Stimulated activated CD8-positive, alpha-beta memory T cell treated with anti-CD3 and anti-CD28 coated beads, Interleukin-15, amount 100 ng/mL, for 24 hours (primary cell): ENCODE measurements around the gene OTUD7B.
A peak's percentile ranks its signal among the peaks of the same experiment; 100 is the strongest.
"Not testable (repeated sequence)": the region's sequence is repeated elsewhere in the genome, so short reads cannot be mapped to it uniquely, and the experiment has no call there.

Experiments
- DNase-seq: peaks from one replicate; pipeline ENCODE4 v3.0.0-alpha.2; 2020; ENCODE audit warnings: low read depth

The OTUD7B gene

DNA sequence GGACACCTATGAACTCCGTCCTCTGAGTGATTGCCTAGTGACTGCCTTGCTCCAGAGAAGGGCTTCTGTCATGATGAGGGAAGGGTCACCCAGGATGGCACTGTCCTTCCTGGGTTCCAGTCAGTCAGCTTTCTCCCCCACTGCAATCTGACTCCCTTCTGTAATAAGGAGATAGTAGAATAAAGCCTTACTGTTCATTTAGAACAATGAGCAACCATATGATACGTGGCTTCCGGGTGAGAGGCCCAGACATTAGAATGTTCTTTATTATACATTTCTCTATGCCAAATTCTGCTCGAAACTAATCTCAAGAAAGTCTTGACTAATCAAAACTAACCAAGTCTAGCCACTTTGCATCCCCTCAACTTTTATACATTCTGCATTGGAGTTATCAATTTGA, 65.3 kb downstream of the OTUD7B start:
- no peak for DNase-seq

DNA sequence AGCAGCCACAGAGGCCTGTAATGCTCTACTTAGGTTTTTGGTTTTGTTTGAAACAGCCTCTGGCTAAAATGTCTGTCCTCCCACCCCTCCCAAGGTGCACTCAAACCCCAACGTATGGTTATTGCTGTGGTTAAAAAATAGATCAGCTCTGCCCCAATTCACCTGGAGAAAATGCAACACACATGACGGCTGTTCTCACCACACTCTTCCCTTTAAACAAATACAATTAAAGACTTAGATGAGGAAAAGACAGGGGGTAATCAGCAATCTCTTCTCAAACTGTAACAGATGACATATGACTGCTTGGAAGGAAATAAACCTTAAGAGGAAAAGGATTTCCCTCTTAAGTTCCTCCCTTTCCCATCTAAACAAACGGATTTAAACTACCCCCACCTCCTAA, 67.6 kb downstream of the OTUD7B start:
- DNase-seq: no peak

DNA sequence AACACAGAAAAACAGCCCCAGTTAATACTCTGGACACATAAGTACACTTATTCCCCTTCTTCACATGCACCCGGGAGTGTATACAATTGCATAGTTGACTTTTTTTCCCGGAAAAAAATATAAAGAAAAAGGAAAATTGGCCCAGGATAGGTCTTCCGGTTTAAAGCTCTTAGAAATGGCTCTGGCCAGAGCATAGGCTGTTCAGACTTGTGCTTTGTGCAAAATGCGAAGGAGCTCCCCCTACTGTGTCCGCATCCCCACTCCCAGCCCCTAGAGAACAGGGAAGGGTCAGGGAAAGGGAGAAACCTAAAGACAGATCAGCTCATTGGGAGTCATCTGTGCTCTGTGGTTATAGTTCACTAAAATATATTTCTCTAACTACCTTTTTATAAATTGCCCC, 68.3 kb downstream of the OTUD7B start:
- DNase-seq: no peak

DNA sequence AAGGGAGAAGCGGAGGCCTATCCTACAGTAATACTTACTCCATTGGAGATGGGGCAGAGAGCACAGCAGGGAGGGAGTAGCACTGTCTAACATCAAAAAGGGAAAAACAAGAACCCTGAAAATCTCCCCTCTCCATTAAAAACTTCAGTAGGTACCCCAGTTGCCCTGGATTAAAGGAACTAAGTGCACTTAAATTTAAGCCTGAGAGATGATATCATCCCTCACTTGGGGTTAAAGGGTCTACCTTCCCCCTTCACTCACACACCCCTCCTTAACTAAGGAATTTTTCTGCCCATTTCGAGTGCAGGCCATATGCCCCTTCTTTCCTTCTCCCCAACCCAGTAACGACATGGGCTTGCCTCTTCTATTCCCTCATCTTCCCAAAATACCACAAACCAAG, 70.1 kb downstream of the OTUD7B start:
- no peak for DNase-seq

DNA sequence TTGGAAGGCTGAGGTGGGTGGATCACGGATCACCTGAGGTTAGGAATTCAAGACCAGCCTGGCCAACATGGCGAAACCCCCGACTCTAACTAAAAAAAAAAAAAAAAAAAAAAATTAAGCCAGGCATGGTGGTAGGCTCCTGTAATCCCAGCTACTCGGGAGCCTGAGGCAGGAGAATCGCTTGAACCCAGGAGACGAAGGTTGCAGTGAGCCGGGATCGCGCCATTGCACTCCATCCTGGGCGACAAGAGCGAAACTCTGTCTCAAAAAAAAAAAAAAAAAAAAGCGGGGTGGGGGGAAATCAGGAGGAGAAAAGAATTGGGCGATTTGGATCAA, 71.9 kb downstream of the OTUD7B start:
- not testable (repeated sequence) for DNase-seq

DNA sequence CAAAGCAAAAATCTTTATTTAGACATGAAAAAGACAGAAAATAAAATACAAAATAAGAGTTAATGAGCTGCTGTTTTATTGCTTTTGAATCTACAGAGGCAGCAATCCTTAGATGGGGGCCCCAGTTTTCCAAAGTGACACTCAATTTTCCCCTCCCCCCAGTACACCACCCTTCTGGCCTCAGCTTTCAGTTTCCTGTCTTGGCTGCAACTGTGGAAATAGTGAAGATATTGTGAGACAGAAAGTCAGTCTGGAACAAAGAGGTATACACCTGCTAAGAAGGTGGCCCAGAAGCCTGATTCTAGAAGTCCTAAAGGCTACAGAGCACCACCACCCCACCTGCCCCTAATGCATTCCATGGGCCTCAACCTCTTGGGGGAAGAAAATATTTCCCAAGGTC, 72.8 kb downstream of the OTUD7B start:
- no peak for DNase-seq

DNA sequence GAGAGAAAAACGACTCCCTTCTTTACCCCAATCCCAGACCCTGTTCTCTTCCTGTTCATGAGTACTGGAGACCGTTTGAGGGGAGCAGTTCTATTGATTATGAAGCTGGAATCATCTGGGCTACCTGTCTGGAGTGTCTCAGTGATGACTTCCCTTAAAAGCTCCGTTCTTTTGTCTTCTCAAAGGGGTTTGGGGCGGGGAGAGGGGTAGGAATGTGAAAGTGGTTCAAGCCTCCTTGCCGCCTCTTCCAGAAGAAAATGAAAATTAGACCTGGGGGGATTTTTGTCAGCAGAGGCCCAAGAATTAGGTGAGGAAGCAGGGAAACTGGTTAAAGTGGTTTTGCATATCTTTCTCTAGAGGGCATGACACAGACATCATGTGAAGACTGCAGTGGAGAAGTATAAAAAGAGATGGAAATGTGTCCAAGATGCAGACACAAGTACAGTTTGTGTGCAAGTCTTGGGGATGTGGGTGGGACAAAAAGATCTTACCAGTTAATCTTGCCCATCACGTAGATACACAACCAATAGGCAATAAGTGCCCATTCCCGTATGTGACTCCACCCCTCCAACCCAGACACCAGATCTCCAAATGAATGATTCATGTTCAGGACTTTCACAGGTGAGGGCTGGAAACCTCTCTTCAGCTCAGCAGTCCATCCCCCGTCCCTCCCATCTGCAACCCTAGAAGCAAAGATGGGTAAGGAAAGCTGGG, 73.4 kb downstream of the OTUD7B start:
- no peak for DNase-seq

DNA sequence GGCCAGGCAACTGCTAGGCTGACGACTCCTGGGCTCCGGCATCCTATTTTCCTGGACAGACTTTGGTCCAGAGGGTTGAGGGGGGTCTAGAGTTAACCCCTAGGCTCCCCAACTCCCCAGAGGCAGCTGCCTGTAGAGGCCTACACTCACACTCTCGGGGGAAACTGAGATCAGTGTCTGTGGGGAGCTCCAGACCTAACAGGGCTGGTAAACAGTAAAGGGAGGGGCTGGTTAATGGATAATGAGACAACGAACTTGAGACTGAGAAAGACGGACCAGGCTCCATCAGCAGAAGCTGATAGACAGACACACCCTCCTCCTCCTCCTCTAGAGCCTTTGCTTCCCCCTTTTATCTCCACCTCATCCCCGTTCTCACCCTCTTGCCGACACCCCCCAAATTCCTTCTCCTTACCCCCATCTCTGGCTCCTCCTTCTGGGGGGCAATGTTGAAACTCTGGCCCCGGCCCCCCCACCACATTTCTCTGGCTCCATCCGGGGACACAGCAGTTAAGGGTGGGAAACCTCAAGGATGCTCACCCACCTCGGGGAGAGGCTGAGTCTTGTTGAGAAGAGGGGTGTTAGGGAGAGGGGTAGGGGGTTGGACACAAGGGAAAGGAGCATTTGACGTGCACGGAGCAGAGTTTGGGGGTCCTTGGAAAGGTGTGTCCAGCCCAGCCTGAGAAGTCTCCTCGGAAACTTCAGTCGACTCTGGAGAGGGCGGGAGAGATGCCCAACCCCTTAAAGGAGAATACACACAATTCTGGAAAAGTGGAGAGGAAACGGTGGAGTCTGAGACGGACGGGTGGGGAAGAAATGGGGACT, 74.1 kb downstream of the OTUD7B start, which contains the start of gene MTMR11:
MTMR11 (minus strand) TSS at position 710 of the 822 bp plus-strand sequence; CDS start at position 478, 232 bp downstream.
- no peak for DNase-seq

DNA sequence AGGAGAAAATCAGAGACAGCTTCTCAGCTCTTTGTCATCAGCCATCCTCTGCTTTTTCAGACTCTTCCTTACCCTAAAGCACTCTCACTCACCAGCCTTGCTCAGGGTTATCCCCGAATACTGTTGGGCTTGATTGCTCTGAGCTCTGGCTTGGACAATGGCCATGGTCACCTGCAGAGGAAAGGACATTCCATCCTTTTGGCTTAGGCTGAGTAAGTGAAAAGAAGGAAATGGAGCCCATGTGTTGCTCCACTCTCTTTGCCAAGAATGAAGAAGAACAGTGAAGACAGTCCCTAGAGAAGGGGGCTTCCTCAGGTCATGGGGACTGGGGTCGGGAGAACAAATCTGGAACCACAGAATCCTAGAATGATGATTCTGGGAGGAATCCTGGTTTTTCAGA, 76.2 kb downstream of the OTUD7B start:
- no peak for DNase-seq

DNA sequence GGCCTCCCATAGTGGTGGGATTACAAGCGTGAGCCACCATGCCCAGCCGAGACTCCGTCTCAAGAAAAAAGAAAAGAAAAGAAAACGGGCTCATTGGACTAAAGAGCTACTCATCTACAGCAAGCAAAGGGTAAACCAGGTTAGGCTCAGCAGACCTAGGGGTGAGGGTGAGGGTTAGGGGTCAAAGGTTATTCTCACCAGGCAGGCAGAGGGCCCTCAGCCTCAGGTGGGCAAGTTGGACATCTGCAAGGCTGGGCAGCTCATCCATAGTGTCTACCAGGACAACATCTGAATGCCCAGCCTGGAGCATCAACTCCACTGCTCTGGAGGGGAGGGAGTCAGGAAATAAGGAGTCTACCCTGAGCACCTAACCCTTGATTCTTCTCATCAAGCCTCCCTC, 77.3 kb downstream of the OTUD7B start:
- no peak for DNase-seq

DNA sequence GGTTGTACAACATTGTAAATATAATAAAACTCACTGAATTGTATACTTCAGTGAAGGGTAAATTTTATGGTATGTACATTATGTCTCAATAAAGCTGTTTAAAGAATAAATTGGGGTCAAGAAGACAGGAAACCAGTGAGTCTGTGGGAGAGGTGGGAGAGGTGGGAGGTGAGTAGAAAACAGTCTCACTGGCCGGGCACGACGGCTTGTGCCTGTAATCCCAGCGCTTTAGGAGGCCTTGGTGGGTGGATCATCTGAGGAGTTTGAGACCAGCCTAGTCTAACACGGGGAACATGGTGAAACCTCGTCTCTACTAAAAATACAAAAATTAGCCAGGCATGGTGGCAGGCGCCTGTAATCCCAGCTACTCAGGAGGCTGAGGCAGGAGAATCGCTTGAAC, 78.1 kb downstream of the OTUD7B start:
- no peak for DNase-seq

DNA sequence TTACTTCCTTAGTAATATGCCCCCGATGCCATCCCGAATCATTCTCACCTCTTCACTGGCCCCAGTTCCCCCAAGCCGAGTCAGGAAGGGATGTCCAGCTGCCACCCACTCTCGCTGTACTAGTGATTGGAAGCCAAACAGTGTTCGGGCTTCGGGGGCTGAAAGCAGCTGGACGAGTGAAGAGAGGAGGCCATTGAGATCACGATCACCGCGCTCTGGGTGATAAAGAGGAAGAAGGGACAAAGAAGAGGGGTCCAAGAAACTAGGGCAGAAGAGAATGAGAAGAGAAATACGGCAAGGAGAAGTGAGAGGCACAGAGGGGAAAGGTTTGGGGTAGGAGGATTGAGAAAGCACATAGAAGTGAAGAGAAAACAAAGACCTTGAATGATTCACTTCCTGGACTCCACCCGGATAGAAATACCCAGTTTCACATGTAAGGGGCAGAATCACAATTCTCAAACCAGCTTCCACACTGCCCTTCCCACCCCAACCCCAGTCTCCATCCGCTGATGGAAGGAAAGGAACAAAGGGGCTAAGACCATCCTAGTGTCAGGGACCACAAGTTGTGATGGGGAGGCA, 79.2 kb downstream of the OTUD7B start:
- no peak for DNase-seq

DNA sequence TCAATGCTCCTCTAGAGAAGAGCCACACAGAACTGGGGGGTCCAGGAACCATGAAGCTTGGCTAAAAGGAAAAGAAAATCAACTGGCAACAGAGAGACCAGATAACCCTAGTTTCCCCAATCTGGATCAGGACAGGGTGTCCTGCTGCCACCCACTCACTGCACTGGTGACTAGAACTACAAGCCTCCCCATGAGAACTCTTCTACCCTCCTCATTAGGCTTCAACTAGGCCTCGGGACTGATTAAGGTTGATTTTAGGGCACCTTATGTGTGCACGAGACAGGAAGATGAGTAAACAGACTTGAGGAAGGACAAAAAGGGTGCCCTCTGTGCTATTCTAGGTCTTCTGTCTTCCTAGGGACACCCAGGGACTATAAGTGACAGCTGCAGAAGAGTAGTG, 80.7 kb downstream of the OTUD7B start:
- no peak for DNase-seq

DNA sequence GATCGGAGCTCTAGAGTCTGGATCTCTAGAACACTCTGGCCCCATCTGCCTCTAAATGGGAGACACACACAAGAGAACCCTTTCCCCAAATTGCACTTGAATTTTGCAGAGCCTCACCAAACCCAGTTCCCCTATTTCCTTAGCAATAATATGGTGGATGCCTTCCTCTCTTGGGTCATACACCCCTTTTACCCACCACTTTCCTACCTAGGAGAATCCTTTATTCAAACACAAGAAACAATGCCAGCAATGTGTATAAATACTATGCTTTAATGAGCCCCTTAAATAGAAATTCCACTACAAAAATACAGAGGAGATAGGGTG, 82.2 kb downstream of the OTUD7B start:
- no peak for DNase-seq

DNA sequence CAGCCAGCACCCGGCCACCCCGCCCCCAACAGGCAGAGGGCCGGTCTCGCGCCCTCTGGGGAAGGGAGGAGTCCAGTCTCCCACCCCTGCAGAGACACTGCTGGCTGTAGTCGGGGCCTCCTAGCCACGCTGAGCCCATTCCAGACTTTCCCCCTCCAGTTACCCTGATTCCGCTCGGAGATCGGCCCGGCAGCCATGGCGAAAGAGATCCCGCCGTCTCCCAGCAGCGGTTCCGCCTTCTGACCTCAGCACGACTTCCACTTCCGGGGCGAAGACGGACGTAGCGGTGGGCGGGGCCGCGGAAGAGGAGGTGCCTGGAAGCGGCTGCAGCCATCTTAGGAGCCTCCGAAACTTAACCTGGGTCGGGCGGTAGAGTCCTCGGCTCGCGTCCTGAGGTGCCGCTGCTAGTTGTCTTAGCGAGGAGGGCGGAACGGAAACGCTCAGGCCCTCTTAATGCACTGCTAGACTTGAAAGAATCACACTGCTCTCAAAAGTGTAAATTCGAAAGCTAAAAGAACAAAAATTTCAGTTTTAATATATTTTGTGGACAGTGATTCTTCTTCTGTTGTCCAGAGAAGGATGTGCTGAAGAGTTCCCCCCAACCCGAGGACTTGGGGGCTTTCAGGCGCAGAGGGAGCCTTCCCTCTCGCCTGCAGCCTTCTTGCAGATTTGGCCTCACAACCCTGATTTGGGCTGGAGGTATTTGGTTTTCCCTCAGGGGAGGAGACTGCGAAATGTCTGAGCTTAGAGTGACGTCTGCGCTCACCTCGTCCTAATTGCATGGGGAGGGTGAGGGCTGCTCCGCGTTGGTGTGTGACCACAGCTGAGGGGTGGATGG, 82.7 kb downstream of the OTUD7B start, which contains the start of gene SF3B4:
SF3B4 (minus strand) TSS at position 241 of the 838 bp plus-strand sequence; CDS start at position 197, 44 bp downstream.
- peak; percentile 90 for DNase-seq

DNA sequence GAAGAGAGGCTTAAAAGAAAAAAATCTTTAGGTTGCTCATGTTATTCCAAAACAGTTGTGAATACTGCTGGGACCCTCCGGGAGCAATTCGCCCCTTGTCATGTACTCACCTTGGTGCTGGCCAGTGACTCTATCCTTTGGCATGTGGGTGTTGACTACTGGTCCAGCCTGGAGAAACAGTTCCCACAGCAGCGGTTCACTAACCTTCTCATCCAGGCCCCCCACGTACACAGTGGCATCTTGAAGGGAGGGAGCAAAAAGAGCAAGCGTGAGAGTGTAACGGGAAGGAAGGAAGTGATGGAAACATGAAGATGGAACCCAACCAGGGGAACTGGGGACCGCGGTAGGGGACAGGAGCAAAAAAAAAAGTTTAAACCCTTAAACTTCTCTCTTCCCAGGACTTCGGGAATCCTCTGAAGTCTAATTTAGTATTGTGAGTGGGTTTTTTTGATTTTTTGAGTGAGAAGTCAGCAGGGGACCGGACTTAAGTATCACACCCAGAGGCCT, 83.4 kb downstream of the OTUD7B start:
- no peak for DNase-seq

DNA sequence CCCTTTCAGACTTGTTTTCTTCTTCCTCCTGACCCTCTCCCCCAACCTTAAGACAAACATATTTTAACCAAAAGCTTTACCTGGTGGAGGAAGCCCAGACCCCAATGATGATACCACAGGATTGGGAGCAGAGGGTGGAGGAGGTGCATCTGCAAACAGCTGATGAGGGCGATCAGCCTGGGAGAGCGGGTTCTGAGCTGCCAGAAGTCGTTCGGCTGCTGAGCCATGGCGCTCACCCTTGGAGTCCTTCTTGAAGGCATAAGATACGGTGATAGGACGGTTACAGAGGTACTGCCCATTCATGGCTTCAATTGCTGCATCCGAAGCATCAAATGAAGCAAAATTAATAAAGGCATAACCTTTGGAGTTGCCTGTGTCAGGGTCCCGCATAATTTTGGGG, 84.2 kb downstream of the OTUD7B start:
- no peak for DNase-seq

DNA sequence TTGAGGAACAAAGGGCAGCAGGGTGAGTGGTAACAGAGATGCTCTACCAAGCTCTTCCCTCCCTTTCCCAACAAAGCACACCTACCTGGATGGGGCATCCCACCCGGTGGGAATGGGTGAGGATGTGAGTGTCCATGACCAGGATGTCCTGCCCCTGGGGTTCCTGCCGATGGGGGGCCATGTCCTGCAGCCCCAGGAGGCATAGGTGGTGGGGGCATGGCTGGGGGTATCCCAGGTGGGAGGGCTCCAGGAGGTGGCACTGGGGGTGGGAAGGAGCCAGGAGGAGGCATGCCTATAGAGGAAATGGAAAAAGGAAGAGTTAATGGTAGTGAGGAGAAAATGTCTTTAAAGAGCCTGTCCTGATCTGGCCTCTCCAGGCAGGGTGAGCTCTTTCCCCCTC, 84.8 kb downstream of the OTUD7B start:
- DNase-seq: no peak

DNA sequence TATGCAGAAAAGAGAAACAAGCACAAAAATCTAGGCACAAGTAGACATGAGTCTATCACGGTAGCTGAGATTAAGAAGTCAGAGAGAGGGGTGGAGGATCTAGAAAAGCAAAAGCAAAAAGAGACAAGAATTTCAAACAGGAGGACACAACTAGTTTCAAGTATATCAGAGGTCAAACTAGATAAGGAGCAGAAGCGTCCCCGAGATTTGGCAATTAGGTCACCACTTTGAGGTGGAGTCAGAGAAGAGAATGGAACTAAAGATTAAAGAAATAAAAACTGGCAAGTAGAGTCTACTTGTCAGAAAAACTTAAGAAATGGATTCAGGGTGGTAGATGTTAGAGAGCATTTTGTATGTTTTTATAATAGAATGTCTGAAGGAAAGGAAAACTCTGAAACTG, 85.2 kb downstream of the OTUD7B start:
- no peak for DNase-seq

DNA sequence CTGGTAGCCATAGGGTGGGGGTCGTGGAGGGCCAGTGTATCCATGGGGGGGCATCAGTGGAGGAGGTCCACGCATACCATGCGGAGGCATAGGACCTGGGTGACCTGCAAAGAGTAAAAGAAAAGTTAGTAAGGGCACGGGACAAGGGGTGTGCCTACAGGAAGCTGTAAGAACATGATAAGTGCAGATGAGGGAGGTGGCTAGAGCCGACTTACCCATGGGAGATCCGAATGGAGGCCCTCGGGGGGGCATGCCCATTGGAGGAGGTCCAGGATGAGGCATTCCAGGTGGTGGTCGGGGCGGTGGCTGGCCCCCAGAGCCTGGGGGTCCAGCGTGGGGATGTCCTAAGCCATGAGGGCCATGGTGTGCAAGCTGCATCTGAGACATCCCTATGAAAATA, 86.9 kb downstream of the OTUD7B start:
- DNase-seq: no peak

DNA sequence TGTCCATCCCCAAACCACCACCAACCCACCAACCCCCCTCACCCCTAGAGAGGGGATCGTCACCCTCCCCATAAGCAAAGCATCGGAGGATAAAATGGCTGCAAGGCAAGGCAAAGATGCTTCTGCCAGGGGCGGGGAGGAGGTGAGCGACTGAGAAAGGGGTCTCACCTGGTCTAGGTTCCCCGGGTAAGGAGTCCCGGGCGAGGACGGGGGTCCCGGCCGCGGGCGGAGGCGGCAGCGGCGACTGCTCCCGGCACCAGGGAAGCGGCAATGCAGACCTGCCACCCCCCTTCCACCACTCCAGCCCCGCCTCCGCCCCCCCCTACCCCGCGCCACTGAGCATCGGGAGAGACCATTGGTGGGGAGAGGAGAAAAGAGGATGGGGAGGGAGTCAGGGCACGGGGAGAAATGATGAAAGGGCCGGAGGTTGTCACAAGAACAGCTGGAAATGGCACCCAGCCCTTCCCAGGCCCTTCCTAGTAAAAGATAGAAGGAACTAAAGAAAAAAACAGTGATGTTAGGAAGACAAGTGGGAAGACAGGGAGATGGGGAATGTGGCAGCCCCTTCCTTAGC, 92.9 kb downstream of the OTUD7B start, which contains the start of gene SV2A:
SV2A (minus strand) TSS at position 274 of the 574 bp plus-strand sequence. CDS start 4,004 bp downstream, outside the sequence.
- no peak for DNase-seq

DNA sequence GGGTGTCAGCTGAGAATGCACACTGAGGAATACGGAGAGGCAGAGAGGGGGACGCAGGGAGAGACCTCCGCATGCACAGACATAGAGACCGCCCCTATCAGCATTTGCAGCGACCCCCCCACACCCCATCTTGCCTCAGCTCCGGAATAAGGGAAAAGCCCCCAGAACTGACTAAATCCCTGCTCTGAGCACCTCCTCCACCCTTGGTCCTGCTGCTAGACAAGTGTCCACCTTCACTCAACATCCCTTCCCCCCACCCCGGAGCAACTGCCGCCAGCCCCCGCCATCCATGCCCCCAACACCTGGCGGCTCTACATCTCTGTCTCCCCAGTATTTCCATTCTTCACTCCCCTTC, 93.7 kb downstream of the OTUD7B start:
- no peak for DNase-seq
